ENCODE measurements around the gene PADI2. TPM values are rescaled to one million over a fixed set of nuclear protein-coding genes. Genes with fewer than 3 reads are reported as not detected.
"Not testable (repeated sequence)": the region's sequence is repeated elsewhere in the genome, so short reads cannot be mapped to it uniquely, and the experiment has no call there.

Gene PADI2
- polyA plus RNA-seq, 4 donors, result 0.35 to 3.3 (median 2.4) TPM

- no peak for DNase-seq (ENCODE audit: low read depth in 4 of 4, low spot score in 3 of 4)
Measured at GRCh38 chr1:17091252-17091651, 28.0 kb downstream of the PADI2 start.

DNA sequence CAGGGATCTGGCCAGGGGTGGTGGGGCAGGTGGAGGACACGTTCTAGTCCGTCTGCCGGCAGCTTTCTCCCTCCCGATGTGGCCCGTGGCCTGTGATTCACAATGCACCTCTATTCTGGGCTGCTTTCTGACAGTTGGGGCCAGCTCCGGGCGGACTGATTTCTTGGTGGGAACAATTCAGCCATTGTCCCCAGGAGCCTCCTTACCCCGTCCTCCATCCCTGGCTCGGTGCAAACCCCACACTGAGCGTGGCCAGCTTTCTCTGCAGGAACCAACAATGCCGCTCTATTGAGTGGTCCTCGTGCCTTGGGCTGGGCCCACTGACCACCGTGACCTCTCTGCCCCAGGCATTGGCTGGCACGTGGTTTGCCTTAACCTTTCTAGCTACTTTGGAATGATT, 29.7 kb downstream of the PADI2 start:
- no peak for DNase-seq (ENCODE audit: low read depth in 4 of 4, low spot score in 3 of 4)

DNA sequence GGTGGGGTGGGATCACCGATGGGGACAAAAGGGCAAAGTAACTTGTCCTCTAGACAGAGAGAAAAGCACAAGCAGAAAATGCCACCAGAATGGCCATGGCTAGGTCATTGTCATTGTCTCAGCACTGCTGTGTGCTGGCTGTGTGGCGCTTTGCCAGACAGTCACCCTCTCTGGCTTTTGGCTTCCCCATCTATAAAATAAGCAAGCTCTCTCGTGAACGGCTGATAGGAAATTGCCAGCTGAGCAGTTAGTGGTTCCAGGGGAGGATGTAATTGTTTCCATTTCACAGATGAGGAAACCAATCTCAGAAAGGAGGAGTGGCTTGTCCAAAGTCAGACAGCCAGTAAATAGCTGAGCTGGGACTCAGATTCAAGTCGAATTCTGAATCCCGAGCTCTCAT, 32.5 kb downstream of the PADI2 start:
- no peak for DNase-seq (ENCODE audit: low read depth in 4 of 4, low spot score in 3 of 4)

DNA sequence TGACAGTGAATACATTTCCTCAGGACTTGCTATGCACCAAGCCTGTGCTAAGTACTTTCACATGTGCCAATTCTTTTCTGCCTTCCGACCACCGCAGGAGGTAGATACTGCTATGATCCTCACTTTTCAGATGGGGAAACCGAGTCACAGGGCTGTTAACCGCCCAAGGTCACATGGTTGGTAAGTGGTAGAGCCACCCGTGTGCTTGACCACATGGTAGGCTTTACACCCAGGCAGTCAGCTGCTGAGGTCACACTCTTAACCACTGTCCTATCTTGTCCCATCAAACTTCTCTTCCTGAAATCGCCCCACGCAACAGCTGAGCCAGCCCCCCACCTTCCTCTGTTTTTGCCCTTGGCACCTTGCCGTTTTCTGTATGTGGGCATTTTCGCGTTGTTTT, 34.5 kb downstream of the PADI2 start:
- no peak for DNase-seq (ENCODE audit: low read depth in 4 of 4, low spot score in 3 of 4)

GRCh38 chr1:17082761-17083160, 36.5 kb downstream of the PADI2 start:
- no peak for DNase-seq (ENCODE audit: low read depth in 4 of 4, low spot score in 3 of 4)

DNA sequence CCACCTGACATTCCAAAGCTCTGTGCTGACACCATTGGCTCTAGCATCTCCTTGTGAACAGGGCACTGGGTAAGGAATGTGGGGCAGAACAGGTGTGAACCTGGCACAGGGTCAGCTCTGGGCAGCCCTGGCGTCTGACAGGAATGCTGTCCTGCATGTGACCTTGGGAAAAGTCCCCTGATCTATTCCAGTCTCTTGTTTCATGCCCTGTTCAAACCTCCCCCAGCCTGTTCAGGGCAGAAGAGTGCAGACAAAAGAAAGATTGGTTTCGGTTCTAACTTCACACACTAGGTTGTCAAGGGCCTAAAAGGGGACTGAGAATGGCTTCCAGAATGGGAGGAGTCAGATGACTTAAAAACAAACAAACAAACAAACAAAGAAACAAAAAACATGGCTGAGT, 37.8 kb downstream of the PADI2 start:
- no peak for DNase-seq (ENCODE audit: low read depth in 4 of 4, low spot score in 3 of 4)

DNA sequence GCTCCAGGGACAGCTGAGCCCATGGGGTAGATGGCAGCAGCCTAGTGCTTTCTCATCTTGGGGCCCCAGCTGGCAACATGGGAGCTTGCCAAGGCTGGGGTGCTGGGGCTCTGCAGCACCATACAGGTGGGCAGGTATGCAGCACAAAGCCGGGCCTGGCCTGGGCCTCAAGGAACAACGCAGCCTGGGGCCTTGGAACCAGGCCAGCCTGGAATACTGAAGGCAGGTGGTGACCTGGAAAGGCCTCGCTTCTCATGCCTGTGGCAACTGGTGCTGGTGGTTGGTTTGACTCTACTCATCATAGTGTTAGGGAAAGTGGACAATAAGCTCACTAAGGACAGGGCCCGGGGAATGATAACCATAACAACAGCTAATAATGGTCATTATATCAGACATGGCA, 38.4 kb downstream of the PADI2 start:
- no peak for DNase-seq (ENCODE audit: low read depth in 4 of 4, low spot score in 3 of 4)

DNA sequence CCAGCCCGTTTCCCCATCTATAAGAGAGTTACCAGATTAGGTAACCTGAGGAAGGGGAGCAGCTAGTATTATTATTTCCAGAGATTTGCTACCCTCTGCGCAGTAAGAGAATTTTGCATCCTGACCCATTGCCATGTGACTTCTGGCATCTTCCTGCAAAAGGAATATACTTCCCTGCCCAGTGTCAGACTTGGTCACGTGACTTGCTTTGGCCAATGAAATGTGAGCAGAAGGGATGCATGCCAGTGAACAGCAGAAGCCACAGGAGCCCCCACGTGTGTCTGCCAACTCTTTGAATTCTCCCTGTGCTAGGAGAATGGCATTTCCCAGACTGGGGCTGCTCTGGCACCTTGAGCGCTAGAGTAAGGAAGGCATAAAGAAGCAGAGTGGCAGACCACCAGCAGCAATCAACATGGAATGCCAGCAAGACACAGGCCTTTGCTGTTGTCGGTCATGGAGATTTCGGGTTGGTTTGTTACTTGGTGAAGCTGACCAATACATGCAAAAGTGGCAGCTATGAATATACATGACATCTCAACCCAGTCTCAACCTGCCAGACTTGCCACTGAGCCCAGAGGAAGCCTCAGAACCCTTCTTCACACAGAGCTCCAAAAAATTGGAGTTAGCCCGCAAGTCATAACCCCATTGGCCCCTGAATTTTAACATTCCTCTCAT, 39.0 kb downstream of the PADI2 start:
- DNase-seq (ENCODE audit: low read depth in 4 of 4, low spot score in 3 of 4), result no peak

GRCh38 chr1:17078991-17079868, 40.0 kb downstream of the PADI2 start:
- no peak for DNase-seq (ENCODE audit: low read depth in 4 of 4, low spot score in 3 of 4)

DNA sequence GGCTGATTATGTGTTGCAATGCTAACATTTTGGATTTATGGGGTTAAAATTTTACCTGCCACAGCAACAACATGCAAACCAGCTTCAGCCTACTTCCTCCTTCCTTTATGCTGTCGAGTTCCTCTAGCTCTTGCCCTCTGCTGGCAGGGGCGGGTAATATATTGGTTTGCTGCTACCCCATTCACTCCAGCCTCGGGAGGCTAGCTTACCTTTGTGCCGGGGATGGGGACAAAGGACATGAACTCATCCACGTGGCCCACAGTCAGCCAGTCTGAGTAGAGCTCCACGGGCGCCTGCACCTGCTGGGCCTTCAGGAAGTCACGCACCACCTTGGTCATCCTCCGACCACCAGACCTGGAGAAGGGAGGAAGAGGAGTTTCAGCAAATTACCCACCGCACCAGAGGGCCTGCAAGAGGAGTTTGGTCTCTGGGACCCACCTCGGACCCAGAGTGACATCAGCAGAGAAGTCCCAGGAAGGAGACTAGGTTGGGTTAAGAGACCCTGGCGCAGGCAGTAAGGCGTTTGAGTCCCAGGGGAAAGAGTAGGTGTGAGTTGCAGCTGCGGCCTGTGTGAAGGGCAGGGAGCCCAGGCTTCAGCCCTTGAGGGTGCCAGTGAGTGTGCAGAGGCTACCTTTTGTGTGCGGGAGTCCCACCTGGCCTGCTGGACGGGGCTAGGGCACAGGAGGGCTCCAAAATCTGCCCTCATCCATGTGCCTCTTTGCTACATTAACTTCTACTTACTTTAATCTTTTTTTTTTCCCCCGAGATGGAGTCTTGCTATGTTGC, 43.6 kb downstream of the PADI2 start:
- no peak for DNase-seq (ENCODE audit: low read depth in 4 of 4, low spot score in 3 of 4)

- DNase-seq (ENCODE audit: low read depth in 4 of 4, low spot score in 3 of 4), result no peak
Measured at GRCh38 chr1:17071794-17072193, 47.5 kb downstream of the PADI2 start.

GRCh38 chr1:17070163-17070525, 49.1 kb downstream of the PADI2 start:
- no peak for DNase-seq (ENCODE audit: low read depth in 4 of 4, low spot score in 3 of 4)

- DNase-seq (ENCODE audit: low read depth in 4 of 4, low spot score in 3 of 4), result no peak
Measured at GRCh38 chr1:17069452-17070162, 49.6 kb downstream of the PADI2 start.

DNA sequence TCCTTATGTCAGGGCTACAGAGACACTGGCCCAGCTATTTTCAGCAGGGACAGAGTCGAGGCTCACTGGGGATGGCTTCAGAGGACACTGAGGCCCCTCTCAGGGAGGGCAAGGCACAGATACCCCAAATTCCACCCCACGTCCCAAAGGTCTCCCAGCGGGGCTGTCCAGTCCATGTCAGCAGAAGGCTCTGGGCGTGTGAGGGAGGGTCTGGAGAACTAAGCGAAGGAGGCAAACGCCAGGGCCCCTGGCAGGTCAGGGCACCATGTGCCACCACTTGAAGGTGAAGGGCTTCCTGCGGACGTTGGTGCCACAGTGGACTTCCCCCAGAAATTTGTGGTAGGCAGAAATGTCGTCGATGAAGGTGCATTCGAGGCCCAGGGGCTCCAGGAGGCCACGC, 50.5 kb downstream of the PADI2 start:
- DNase-seq (ENCODE audit: low read depth in 4 of 4, low spot score in 3 of 4), result no peak

DNA sequence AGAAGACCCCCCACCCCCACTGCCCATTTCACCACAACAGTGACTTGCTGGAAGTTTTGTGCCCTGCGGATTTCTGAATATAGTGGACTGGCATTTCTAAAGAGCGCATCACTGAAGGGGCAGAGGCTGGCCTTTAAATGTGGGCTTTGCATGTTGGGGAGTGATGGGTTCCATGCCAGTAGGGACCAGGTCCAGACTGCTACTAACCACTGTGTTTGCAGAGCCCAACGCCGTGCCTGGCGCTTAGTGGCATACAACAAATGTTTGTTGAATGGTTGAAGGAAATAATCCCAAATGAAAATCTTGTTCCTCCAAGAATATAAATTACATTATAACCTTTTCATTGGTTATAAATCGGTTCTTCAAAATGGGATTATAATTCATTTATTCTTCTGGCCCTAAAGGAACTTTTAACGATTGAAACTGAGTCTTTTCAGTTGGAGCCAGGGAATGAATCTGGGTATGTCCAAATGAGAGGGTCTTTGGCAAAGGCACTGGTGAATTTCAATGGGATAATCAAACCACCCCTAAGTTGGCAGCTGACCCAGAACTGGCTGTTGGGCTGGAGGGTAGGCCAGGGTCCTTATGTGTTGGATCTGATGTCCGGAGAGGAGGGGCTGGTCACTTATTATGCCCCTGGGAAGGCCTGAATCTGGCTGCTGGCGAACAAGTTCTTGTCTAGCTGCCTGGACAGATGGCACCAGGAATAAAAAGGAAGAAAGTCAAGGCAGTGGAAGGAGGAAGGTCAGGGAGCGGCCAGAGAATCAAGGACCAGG, 51.6 kb downstream of the PADI2 start:
- no peak for DNase-seq (ENCODE audit: low read depth in 4 of 4, low spot score in 3 of 4)

- no peak for DNase-seq (ENCODE audit: low read depth in 4 of 4, low spot score in 3 of 4)
Measured at GRCh38 chr1:17067069-17067426, 52.2 kb downstream of the PADI2 start.

DNA sequence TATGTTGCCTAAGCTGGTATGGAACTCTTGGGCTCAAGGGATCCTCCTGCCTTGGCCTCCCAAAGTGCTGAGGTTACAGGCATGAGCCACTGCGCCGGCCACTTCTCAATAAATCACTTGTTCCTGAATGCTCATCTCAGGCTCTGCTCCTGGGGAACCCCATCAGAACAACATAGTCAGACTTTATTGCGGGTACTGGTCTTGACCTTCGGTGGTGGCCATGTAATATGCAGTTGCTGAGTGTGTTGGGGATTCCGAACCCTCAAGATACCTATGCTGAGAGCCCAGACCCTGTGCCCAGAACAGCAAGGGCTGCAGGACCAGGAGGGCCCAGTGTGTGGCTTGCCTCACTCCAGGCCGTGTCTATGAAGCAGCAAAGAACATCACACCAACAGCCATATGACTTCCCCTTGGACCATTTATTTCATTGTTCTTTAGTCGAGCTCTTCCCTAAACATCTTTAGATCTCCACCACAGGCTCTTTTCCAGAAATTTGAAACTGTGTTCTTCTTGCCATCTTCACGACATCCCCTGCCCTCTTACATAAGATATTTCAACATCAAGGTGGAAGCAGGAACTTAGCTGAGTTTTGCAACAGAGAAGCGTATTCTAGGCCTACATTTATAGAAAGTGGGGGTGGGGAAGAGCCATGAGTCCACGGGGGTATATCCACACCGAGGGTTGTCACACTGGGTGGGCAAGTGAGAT, 52.7 kb downstream of the PADI2 start:
- no peak for DNase-seq (ENCODE audit: low read depth in 4 of 4, low spot score in 3 of 4)

GRCh38 chr1:17065666-17066065, 53.6 kb downstream of the PADI2 start:
- DNase-seq (ENCODE audit: low read depth in 4 of 4, low spot score in 3 of 4), result no peak

DNA sequence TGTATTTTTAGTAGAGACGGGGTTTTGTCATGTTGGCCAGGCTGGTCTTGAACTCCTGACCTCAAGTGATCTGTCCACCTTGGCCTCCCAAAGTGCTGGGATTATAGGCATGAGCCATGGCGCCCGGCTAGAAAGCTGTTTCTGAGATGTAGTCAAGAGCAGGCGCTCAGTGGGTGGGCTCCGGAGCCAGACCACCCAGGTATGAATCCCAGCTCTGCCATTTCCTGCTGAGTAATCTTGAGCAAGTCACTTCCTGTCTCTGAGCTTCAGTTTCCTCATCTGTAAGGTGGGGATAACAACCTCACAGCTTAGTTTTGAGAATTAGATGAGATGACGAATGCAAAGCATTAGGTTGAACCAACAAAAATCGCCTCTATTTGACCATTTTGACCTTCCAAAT, 56.5 kb downstream of the PADI2 start:
- not testable (repeated sequence) for DNase-seq (ENCODE audit: low read depth in 4 of 4, low spot score in 3 of 4)

DNA sequence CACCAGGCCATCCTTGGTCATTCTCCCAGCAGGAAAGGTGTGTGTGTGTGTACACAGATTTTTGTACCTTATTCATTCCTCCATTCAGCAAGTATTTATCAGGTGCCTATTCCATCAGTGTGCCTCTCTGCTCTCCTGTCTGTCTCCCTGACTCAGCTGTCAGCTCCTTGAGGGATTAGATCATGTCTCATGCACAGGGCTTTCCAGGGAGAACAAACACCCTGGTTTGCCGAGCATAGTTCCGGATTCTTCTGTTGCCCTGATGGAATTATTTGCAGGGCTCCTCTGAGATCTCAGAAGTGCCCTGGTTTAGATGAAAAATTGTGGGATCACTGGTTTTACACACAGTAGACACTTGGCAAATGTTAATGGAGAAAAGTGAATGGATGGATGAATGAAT, 57.4 kb downstream of the PADI2 start:
- DNase-seq (ENCODE audit: low read depth in 4 of 4, low spot score in 3 of 4), result no peak
